Esophagus (tissue), 2 donors: Measurements from ENCODE around the gene THEM4. TPM values are rescaled to one million over a fixed set of nuclear protein-coding genes. Genes with fewer than 3 reads are reported as not detected.

Experiments used
- H3K27ac ChIP-seq, 2 donors: one replicate each; pipeline ENCODE4 v1.5.1; 2013; ENCODE audit warnings: low read depth in 2 of 2, mild to moderate bottlenecking in 2 of 2, inconsistent platforms in 1 of 2, low read length in 1 of 2, moderate library complexity in 1 of 2
- H3K27me3 ChIP-seq, 2 donors: one replicate each; pipeline ENCODE4 v1.6.1; 2013; ENCODE audit warnings: low read length in 2 of 2, control low read depth in 1 of 2, mild to moderate bottlenecking in 1 of 2; ENCODE audit not compliant: insufficient read depth in 2 of 2, control insufficient read depth in 1 of 2
- H3K36me3 ChIP-seq, 2 donors: one replicate each; pipeline ENCODE4 v1.6.1; 2013; ENCODE audit warnings: low read length in 1 of 2; ENCODE audit not compliant: control insufficient read depth in 2 of 2, insufficient read depth in 2 of 2
- H3K4me1 ChIP-seq, 2 donors: one replicate each; pipeline ENCODE4 v1.6.1; 2013; ENCODE audit warnings: low read length in 1 of 2; ENCODE audit not compliant: control insufficient read depth in 2 of 2, insufficient read depth in 2 of 2
- H3K4me3 ChIP-seq, 2 donors: one replicate each; pipeline ENCODE4 v1.5.1; 2013; ENCODE audit warnings: low read length in 2 of 2, mild to moderate bottlenecking in 2 of 2, low read depth in 1 of 2, moderate library complexity in 1 of 2
- H3K9me3 ChIP-seq, 2 donors: one replicate each; pipeline ENCODE4 v1.6.1; 2013; ENCODE audit warnings: mild to moderate bottlenecking in 2 of 2, low read depth in 1 of 2, low read length in 1 of 2, moderate library complexity in 1 of 2; ENCODE audit not compliant: control insufficient read depth in 2 of 2, insufficient read depth in 1 of 2
- WGBS, 2 donors: extraction: QIAGEN DNeasy Blood & Tissue Kit; methylation state at CpG; one replicate each; pipeline ENCODE4 v1.1.7; 2013; 5-methylcytosine and 5-hydroxymethylcytosine counted together
- polyA plus RNA-seq, 2 donors: library from polyadenylated mRNA; stranded (reverse); fragments of 200-250 nt; gene quantifications; one replicate each; pipeline ENCODE4 v1.2.3, GENCODE V29; 2013
- donor health status: healthy with polysubstance abuse.
- donor health status: Bipolar disorder and iron deficiency.

THEM4 gene
- 1 to 10 TPM; 5.5 to 7.2 TPM for polyA plus RNA-seq

GRCh38 chr1:151909167-151910149, at the start of gene THEM4:
TSS of gene THEM4 (minus strand) at chr1:151909511. CDS start at chr1:151909458, 53 bp downstream.
- H3K36me3 ChIP-seq: no peaks in the 10 kb centered on the region
- H3K4me3 ChIP-seq: peak within 1 kb of the TSS; percentile 71 to 72
- H3K4me1 ChIP-seq: peaks cover 0 to 4% of the 10 kb centered on the region in 2 donors
- WGBS, 2 donors: 3% methylated on average over 64 to 73 of the region's 73 CpGs
- H3K9me3 ChIP-seq: peaks cover 0 to 9% of the 10 kb centered on the region in 2 donors
- H3K27me3 ChIP-seq: no peaks in the 10 kb centered on the region
- peak within 1 kb of the TSS; percentile 84 to 87 for H3K27ac ChIP-seq

GRCh38 chr1:151958959-151959358, 49.6 kb upstream of the THEM4 start:
- Histone ChIP-seq H3K9me3 (no peaks in the 10 kb centered on the region), H3K4me1 (no peaks in the 10 kb centered on the region), H3K27ac (no peak overlapping the region), H3K4me3 (no peak overlapping the region), H3K36me3 (no peaks in the 10 kb centered on the region), H3K27me3 (no peaks in the 10 kb centered on the region)
- 49 to 71% methylated on average over 2 of the region's 2 CpGs for WGBS, 2 donors

- H3K27me3 ChIP-seq: no peaks in the 10 kb centered on the region
- WGBS, 2 donors: 78 to 86% methylated on average over 3 of the region's 3 CpGs
- no peaks in the 10 kb centered on the region for H3K9me3 ChIP-seq
- H3K4me1 ChIP-seq: no peaks in the 10 kb centered on the region
- no peak overlapping the region for H3K4me3 ChIP-seq
- H3K27ac ChIP-seq: no peak overlapping the region
- H3K36me3 ChIP-seq: no peaks in the 10 kb centered on the region
Observed at GRCh38 chr1:151956957-151957497, 47.7 kb upstream of the THEM4 start.

GRCh38 chr1:151953409-151954094, 44.2 kb upstream of the THEM4 start:
- Histone ChIP-seq H3K9me3 (no peaks in the 10 kb centered on the region), H3K36me3 (no peaks in the 10 kb centered on the region), H3K4me3 (no peak overlapping the region), H3K27ac (no peak overlapping the region), H3K4me1 (no peaks in the 10 kb centered on the region), H3K27me3 (no peaks in the 10 kb centered on the region)
- 73 to 91% methylated on average over 7 of the region's 7 CpGs for WGBS, 2 donors

GRCh38 chr1:151952811-151953210, 43.5 kb upstream of the THEM4 start:
- no peaks in the 10 kb centered on the region for H3K9me3 ChIP-seq
- no peaks in the 10 kb centered on the region for H3K36me3 ChIP-seq
- no peak overlapping the region for H3K27ac ChIP-seq
- H3K4me1 ChIP-seq: peaks cover 0 to 2% of the 10 kb centered on the region in 2 donors
- H3K4me3 ChIP-seq: no peak overlapping the region
- 77 to 81% methylated on average over 1 of the region's 1 CpG for WGBS, 2 donors
- no peaks in the 10 kb centered on the region for H3K27me3 ChIP-seq

- Histone ChIP-seq H3K36me3 (no peaks in the 10 kb centered on the region), H3K4me3 (no peak overlapping the region), H3K27me3 (no peaks in the 10 kb centered on the region), H3K9me3 (no peaks in the 10 kb centered on the region), H3K4me1 (peaks cover 3% of the 10 kb centered on the region in 2 donors), H3K27ac (no peak overlapping the region)
- WGBS, 2 donors: 95% methylated on average over 18 of the region's 18 CpGs
Observed at GRCh38 chr1:151949371-151950193, 40.3 kb upstream of the THEM4 start.

- Histone ChIP-seq H3K4me3 (no peak overlapping the region), H3K27ac (no peak overlapping the region), H3K27me3 (no peaks in the 10 kb centered on the region), H3K4me1 (peaks cover 3 to 7% of the 10 kb centered on the region in 2 donors), H3K36me3 (no peaks in the 10 kb centered on the region), H3K9me3 (no peaks in the 10 kb centered on the region)
- 58 to 66% methylated on average over 1 of the region's 1 CpG for WGBS, 2 donors
Observed at GRCh38 chr1:151948506-151948905, 39.2 kb upstream of the THEM4 start.

GRCh38 chr1:151947140-151947539, 37.8 kb upstream of the THEM4 start:
- Histone ChIP-seq H3K27ac (peak overlapping the region; percentile 36 to 51), H3K27me3 (no peaks in the 10 kb centered on the region), H3K36me3 (no peaks in the 10 kb centered on the region), H3K9me3 (no peaks in the 10 kb centered on the region), H3K4me1 (peaks cover 3 to 7% of the 10 kb centered on the region in 2 donors), H3K4me3 (no peak overlapping the region)
- WGBS, 2 donors: 49 to 67% methylated on average over 2 of the region's 2 CpGs
